Suprapubic skin (tissue), 3 donors: ENCODE data around the gene COL9A1.

Experiments
- CTCF ChIP-seq, 2 donors: fragments of 200-600 bp in 1 of 2; fragments of 450-650 bp in 1 of 2; sonication (generic) in 1 of 2; IDR thresholded peaks; one replicate each; pipeline ENCODE4 v1.5.1; 2016 to 2019; ENCODE audit warnings: antibody characterized with exemption in 2 of 2, mild to moderate bottlenecking in 1 of 2, moderate library complexity in 1 of 2
- EP300 ChIP-seq: sonication (generic); formaldehyde crosslinking; IDR thresholded peaks from one replicate; pipeline ENCODE4 v1.6.1; 2017; ENCODE audit warnings: antibody characterized with exemption
- POLR2A ChIP-seq, 2 donors: fragments of 450-650 bp; IDR thresholded peaks; one replicate each; pipeline ENCODE4 v1.6.1; 2017; ENCODE audit warnings: antibody characterized with exemption in 2 of 2, mild to moderate bottlenecking in 2 of 2, moderate library complexity in 2 of 2

GRCh38 chr6:70180901-70181599, 121.8 kb downstream of the COL9A1 start:
- TF ChIP-seq POLR2A (IDR thresholded peaks at IDR 0.05) (no peak), CTCF (IDR thresholded peaks at IDR 0.05) (no peak), EP300 (no peak)
